HG02798 (cell line): ENCODE measurements around the gene ARHGEF17.

Experiments used
- ATAC-seq: cut with Tn5 transposase; IDR thresholded peaks from one replicate; pipeline ENCODE4 v1.9.1; 2021; ENCODE audit warnings: mild to moderate bottlenecking; ENCODE audit not compliant: unreplicated experiment, poor library complexity

ARHGEF17 gene

GRCh38 chr11:73372375-73372993, 64.4 kb downstream of the ARHGEF17 start:
- no peak for ATAC-seq

GRCh38 chr11:73374151-73374550, 66.1 kb downstream of the ARHGEF17 start:
- no peak for ATAC-seq

GRCh38 chr11:73375830-73376159, 67.7 kb downstream of the ARHGEF17 start:
- ATAC-seq: no peak

GRCh38 chr11:73376160-73376802, 68.2 kb downstream of the ARHGEF17 start, which contains the start of gene RELT:
RELT (plus strand) TSS chr11:73376399; CDS start chr11:73389137, 12,738 bp downstream.
- ATAC-seq: peak; percentile 83

- peak; percentile 17 for ATAC-seq
Observed at GRCh38 chr11:73376803-73377629, 68.9 kb downstream of the ARHGEF17 start.

- no peak for ATAC-seq
Observed at GRCh38 chr11:73379189-73379880, 71.3 kb downstream of the ARHGEF17 start.

- no peak for ATAC-seq
Observed at GRCh38 chr11:73380331-73380730, 72.3 kb downstream of the ARHGEF17 start.

- ATAC-seq: no peak
Observed at GRCh38 chr11:73380897-73381410, 72.9 kb downstream of the ARHGEF17 start.

GRCh38 chr11:73381589-73381988, 73.5 kb downstream of the ARHGEF17 start:
- ATAC-seq: no peak

- ATAC-seq: no peak
Observed at GRCh38 chr11:73382183-73382582, 74.1 kb downstream of the ARHGEF17 start.

GRCh38 chr11:73382747-73383146, 74.7 kb downstream of the ARHGEF17 start:
- ATAC-seq: no peak

GRCh38 chr11:73383249-73384124, 75.4 kb downstream of the ARHGEF17 start:
- ATAC-seq: no peak

GRCh38 chr11:73384125-73384441, 76.0 kb downstream of the ARHGEF17 start:
- no peak for ATAC-seq

- no peak for ATAC-seq
Observed at GRCh38 chr11:73384531-73384871, 76.4 kb downstream of the ARHGEF17 start.

- peak; percentile 46 for ATAC-seq
Observed at GRCh38 chr11:73384872-73385689, 77.0 kb downstream of the ARHGEF17 start.

GRCh38 chr11:73386016-73386415, 77.9 kb downstream of the ARHGEF17 start:
- ATAC-seq: no peak

- ATAC-seq: no peak
Observed at GRCh38 chr11:73386546-73386945, 78.5 kb downstream of the ARHGEF17 start.

GRCh38 chr11:73387594-73388264, 79.7 kb downstream of the ARHGEF17 start:
- no peak for ATAC-seq
